Islet of Langerhans (tissue), 1 donor: Measurements from ENCODE around the gene SHLD1.
A peak's percentile ranks its signal among the peaks of the same experiment; 100 is the strongest.
"Not testable (repeated sequence)": the region's sequence is repeated elsewhere in the genome, so short reads cannot be mapped to it uniquely, and the experiment has no call there.

Experiments
- FAIRE-seq: peaks from one replicate; lab custom pipeline; 2011; peaks lifted over from hg19 to GRCh38; lab: Jason Lieb, UNC

The SHLD1 gene

GRCh38 chr20:5781798-5782750 is 31.9 kb downstream of the SHLD1 start:
- no peak for FAIRE-seq

- FAIRE-seq: no peak
Observed at GRCh38 chr20:5784735-5785134, 34.5 kb downstream of the SHLD1 start.

GRCh38 chr20:5785146-5785545 is 34.9 kb downstream of the SHLD1 start:
- FAIRE-seq: no peak

GRCh38 chr20:5786930-5787795 is 37.0 kb downstream of the SHLD1 start:
- FAIRE-seq: no peak

- FAIRE-seq: no peak
Observed at GRCh38 chr20:5787796-5788165, 37.6 kb downstream of the SHLD1 start.

GRCh38 chr20:5788385-5788895 is 38.2 kb downstream of the SHLD1 start:
- peak; percentile 93 for FAIRE-seq

- FAIRE-seq: no peak
Observed at GRCh38 chr20:5789827-5790226, 39.6 kb downstream of the SHLD1 start.

GRCh38 chr20:5793916-5794315 is 43.7 kb downstream of the SHLD1 start:
- FAIRE-seq: no peak

- no peak for FAIRE-seq
Observed at GRCh38 chr20:5796331-5797040, 46.3 kb downstream of the SHLD1 start.

- FAIRE-seq: no peak
Observed at GRCh38 chr20:5797165-5797564, 47.0 kb downstream of the SHLD1 start.

GRCh38 chr20:5797843-5798462 is 47.8 kb downstream of the SHLD1 start:
- no peak for FAIRE-seq

GRCh38 chr20:5803754-5804303 is 53.6 kb downstream of the SHLD1 start:
- not testable (repeated sequence) for FAIRE-seq

- no peak for FAIRE-seq
Observed at GRCh38 chr20:5806457-5807263, 56.5 kb downstream of the SHLD1 start.

- no peak for FAIRE-seq
Observed at GRCh38 chr20:5807431-5807830, 57.2 kb downstream of the SHLD1 start.

- no peak for FAIRE-seq
Observed at GRCh38 chr20:5808901-5809300, 58.7 kb downstream of the SHLD1 start.

- FAIRE-seq: no peak
Observed at GRCh38 chr20:5809495-5809894, 59.3 kb downstream of the SHLD1 start.

GRCh38 chr20:5810800-5811422 is 60.7 kb downstream of the SHLD1 start:
- no peak for FAIRE-seq

- FAIRE-seq: no peak
Observed at GRCh38 chr20:5811746-5812145, 61.5 kb downstream of the SHLD1 start.

GRCh38 chr20:5818346-5818681 is 68.1 kb downstream of the SHLD1 start:
- no peak for FAIRE-seq

- no peak for FAIRE-seq
Observed at GRCh38 chr20:5820738-5821137, 70.5 kb downstream of the SHLD1 start.
